ENCODE results near the gene ADM. TPM values are rescaled to one million over a fixed set of nuclear protein-coding genes. Genes with fewer than 3 reads are reported as not detected.

ADM gene
- total and polyA plus RNA-seq, 12 donors, result 3.6 to 55.7 (median 15.8) TPM

- TF ChIP-seq POLR2A (IDR thresholded peaks at IDR 0.05) (no peak), CTCF (IDR thresholded peaks at IDR 0.05) (no peak)
- intact Hi-C loops (cut with DNase I), result no loop called here
- no peaks in the 10 kb centered on the region for H3K27me3 ChIP-seq
- H3K4me1 ChIP-seq (replicated peaks in 1 of 2), result peaks cover 6 to 11% of the 10 kb centered on the region in 2 donors
- H3K27ac ChIP-seq, result no peak overlapping the region
- H3K36me3 ChIP-seq (replicated peaks in 1 of 2), result no peaks in the 10 kb centered on the region
- H3K9me3 ChIP-seq (replicated peaks in 1 of 3), result no peaks in the 10 kb centered on the region
- DNase-seq, result no peak
- no peak overlapping the region for H3K4me3 ChIP-seq
These were observed 29.2 kb upstream of the ADM start for GRCh38 chr11:10275714-10276113.

- Histone ChIP-seq H3K4me3 (no peak overlapping the region), H3K27ac (no peak overlapping the region), H3K9me3 (replicated peaks in 1 of 3) (no peaks in the 10 kb centered on the region), H3K4me1 (replicated peaks in 1 of 2) (peaks cover 0 to 18% of the 10 kb centered on the region in 2 donors), H3K27me3 (no peaks in the 10 kb centered on the region), H3K36me3 (replicated peaks in 1 of 2) (no peaks in the 10 kb centered on the region)
- intact Hi-C loops (cut with DNase I), result no loop called here
- no peak for TF ChIP-seq POLR2A (IDR thresholded peaks at IDR 0.05)
- TF ChIP-seq CTCF (IDR thresholded peaks at IDR 0.05), result no peak
- no peak for DNase-seq
These were observed 22.8 kb upstream of the ADM start for GRCh38 chr11:10282117-10282516.

GRCh38 chr11:10283991-10284390 is 20.9 kb upstream of the ADM start:
- H3K9me3 ChIP-seq (replicated peaks in 1 of 3), result no peaks in the 10 kb centered on the region
- H3K27me3 ChIP-seq, result no peaks in the 10 kb centered on the region
- WGBS, 4 donors, result 72 to 88% (median 83%) methylated on average over 1 of the region's 1 CpG
- no peak overlapping the region for H3K27ac ChIP-seq
- H3K4me1 ChIP-seq (replicated peaks in 1 of 2), result peaks cover 0 to 21% of the 10 kb centered on the region in 2 donors
- no peak overlapping the region for H3K4me3 ChIP-seq
- intact Hi-C loops (cut with DNase I), result no loop called here
- no peak for DNase-seq
- no peak for TF ChIP-seq CTCF (IDR thresholded peaks at IDR 0.05)
- no peaks in the 10 kb centered on the region for H3K36me3 ChIP-seq (replicated peaks in 1 of 2)

- H3K27ac ChIP-seq, result no peak overlapping the region
- WGBS, 4 donors, result 81 to 91% (median 83%) methylated on average over 4 of the region's 4 CpGs
- H3K9me3 ChIP-seq (replicated peaks in 1 of 3), result no peaks in the 10 kb centered on the region
- intact Hi-C loops (cut with DNase I), result no loop called here
- peaks cover 0 to 22% of the 10 kb centered on the region in 2 donors for H3K4me1 ChIP-seq (replicated peaks in 1 of 2)
- no peak for DNase-seq
- H3K4me3 ChIP-seq, result no peak overlapping the region
- H3K27me3 ChIP-seq, result no peaks in the 10 kb centered on the region
- H3K36me3 ChIP-seq (replicated peaks in 1 of 2), result no peaks in the 10 kb centered on the region
- TF ChIP-seq CTCF (IDR thresholded peaks at IDR 0.05) (no peak), POLR2A (IDR thresholded peaks at IDR 0.05) (no peak)
These were observed 19.6 kb upstream of the ADM start for GRCh38 chr11:10285148-10285802.
